H54 (cell line): ENCODE measurements around the gene TAS2R39.
A peak's percentile ranks its signal among the peaks of the same experiment; 100 is the strongest.
"Not testable (repeated sequence)": the region's sequence is repeated elsewhere in the genome, so short reads cannot be mapped to it uniquely, and the experiment has no call there.

Experiments
- DNase-seq: peaks from one replicate; pipeline ENCODE4 v3.0.0; 2011; ENCODE audit warnings: low spot score, mixed read lengths; ENCODE audit not compliant: insufficient read length
- FAIRE-seq: peaks from 3 replicates; lab custom pipeline; 2011; peaks lifted over from hg19 to GRCh38; lab: Jason Lieb, UNC
- POLR2A ChIP-seq: IDR thresholded peaks from 2 replicates; pipeline ENCODE4 v1.6.1; 2011; ENCODE audit warnings: low read depth, mild to moderate bottlenecking, low read length

Gene TAS2R39

DNA sequence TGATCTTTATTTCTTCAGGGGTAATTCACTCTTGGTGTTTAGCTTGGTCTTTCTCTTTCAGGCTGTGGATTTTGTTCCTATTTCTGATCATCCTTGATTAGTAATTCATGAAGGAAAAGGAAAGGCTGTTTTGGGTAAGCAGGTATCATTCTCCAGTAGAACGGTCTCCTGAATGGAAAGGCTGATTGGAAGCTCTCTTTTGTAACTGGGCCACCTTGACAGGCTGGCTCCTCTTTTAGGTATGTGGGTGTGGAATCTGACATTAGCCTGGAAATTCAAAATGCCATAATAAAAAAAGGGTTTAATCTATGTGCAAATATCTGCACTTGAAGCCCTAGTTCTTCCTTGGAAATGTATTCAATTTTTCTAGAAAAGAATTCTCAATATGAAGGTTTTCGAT lies 18.9 kb downstream of the TAS2R39 start:
- no peak for TF ChIP-seq POLR2A
- no peak for FAIRE-seq

DNA sequence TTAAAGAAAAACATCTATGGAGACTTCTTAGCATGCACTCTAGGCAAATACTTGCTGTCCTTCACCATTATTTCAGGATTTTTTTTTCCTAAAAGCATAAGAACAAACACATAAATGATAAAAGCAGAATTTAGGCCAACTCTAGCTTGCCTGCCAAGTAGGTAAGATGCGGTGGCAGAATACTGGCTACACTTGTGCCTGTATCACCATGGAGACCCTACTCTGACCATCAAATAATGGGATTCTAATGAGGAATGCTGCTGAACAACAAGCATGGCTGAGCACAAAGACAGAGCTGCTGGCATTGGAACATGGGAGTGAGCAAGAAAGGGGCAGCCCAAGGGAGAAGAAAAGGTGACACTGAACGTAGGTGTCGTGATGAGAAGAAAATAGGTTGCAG lies 20.2 kb downstream of the TAS2R39 start:
- no peak for TF ChIP-seq POLR2A
- no peak for FAIRE-seq

More for the DNA sequence above, 18.9 kb downstream of the TAS2R39 start:
- DNase-seq: no peak

DNA sequence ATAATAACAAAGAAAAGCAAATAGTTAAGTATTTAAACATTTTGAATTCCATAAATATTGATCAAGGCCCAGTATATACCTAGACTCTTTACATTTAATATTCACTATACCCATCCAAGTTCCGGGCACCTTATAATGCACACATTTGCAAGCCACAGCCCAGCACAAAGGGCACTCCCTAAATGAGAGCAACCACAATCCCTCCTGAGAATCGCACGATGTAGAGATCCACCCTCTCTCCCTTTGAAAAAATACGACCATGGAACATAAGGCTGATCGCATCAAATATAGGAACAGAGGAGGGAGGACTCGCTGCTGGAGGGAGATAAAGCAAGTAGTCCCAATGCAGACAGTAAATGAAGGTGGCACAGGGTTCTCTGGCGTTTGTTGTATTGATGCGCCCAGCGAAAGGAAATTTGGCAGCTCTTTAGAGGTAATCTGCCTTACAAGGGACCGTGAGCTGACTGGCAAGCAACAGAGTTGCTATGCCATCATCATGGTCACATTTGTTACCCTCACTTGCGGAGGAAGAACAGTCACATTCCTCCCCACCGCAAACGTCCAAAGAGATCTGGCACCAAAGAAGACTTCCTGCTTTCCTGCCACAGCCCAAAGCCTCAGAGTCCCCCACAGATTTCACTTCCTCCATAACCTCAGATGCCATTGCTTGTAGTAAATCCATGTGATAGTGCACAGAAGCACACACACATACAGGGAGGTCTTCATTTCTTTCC lies 22.5 kb downstream of the TAS2R39 start:
- no peak for TF ChIP-seq POLR2A
- DNase-seq: no peak
- FAIRE-seq: no peak

More for the DNA sequence above, 20.2 kb downstream of the TAS2R39 start:
- no peak for DNase-seq

- DNase-seq (no peak), FAIRE-seq (no peak)
- TF ChIP-seq POLR2A: no peak
These were observed 27.3 kb downstream of the TAS2R39 start for GRCh38 chr7:143210541-143210940.

GRCh38 chr7:143213478-143213877 lies 30.3 kb downstream of the TAS2R39 start:
- DNase-seq, FAIRE-seq: not testable (repeated sequence)

- FAIRE-seq (peak; percentile 87), DNase-seq (peak; percentile 35)
- TF ChIP-seq POLR2A: no peak
These were observed 31.8 kb downstream of the TAS2R39 start for GRCh38 chr7:143214789-143215679.

- no peak for TF ChIP-seq POLR2A
- no peak for DNase-seq
- no peak for FAIRE-seq
These were observed 32.9 kb downstream of the TAS2R39 start for GRCh38 chr7:143216151-143216550.

GRCh38 chr7:143216686-143217085 lies 33.5 kb downstream of the TAS2R39 start:
- no peak for TF ChIP-seq POLR2A
- no peak for DNase-seq
- FAIRE-seq: no peak

DNA sequence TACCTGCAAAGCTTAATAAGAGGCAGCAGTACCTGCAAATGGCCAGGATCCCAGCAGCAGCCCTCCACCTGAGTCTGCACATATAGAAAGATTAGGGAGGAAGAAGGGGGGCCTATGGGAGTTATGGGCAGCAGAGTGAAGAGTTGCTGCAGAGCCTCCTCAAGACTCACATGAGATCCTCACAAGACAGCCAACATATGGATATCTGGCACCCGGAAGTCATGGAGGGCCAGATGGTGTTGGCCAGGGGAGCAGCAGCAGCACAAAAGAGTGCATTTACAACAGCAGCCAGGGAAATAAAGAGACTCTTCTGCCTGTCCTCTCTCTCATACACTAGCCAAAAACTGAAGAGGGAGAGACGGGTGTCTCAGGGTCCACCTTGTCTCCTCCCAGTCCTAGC lies 34.6 kb downstream of the TAS2R39 start:
- no peak for FAIRE-seq
- DNase-seq: no peak

GRCh38 chr7:143221286-143221685 lies 38.1 kb downstream of the TAS2R39 start:
- DNase-seq: no peak
- TF ChIP-seq POLR2A: no peak
- no peak for FAIRE-seq

More for the DNA sequence above, 34.6 kb downstream of the TAS2R39 start:
- no peak for TF ChIP-seq POLR2A

DNA sequence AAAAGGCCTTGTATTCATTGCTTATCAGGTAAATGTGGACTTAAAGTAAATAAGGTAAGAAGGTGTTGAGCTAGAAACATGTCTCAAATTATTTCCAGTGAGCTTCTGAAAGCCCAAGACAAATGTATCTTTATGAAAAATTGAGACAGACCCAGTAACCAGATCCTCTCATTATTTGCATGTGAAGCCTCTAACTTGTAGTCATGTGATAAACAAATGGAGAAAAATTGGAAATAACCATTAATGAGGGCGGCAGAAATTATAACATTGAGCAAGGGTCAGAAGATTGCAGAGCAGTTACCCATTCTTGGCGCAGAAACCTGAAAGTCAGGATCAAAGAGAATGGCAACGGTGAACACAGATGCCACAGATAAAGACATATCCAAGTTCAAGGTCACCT lies 38.5 kb downstream of the TAS2R39 start, which contains the start of gene TAS2R40:
Gene TAS2R40, plus strand, starts transcription at position 301 of the 400 bp plus-strand sequence. Its CDS starts 42 bp downstream, at position 343.
- no peak for FAIRE-seq
- no peak for TF ChIP-seq POLR2A
- DNase-seq: no peak

DNA sequence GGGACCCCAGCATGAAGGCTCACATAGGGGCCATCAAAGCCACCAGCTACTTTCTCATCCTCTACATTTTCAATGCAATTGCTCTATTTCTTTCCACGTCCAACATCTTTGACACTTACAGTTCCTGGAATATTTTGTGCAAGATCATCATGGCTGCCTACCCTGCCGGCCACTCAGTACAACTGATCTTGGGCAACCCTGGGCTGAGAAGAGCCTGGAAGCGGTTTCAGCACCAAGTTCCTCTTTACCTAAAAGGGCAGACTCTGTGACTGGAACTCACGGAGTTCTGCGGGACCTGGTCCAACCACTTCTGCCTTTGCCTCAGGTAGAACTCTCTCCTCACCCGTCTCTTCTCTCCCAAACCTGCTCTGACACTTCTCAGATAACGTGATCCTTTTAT lies 39.6 kb downstream of the TAS2R39 start:
- no peak for TF ChIP-seq POLR2A
- DNase-seq (no peak), FAIRE-seq (no peak)

- no peak for TF ChIP-seq POLR2A
- DNase-seq (no peak), FAIRE-seq (no peak)
These were observed 40.6 kb downstream of the TAS2R39 start for GRCh38 chr7:143223784-143224183.

DNA sequence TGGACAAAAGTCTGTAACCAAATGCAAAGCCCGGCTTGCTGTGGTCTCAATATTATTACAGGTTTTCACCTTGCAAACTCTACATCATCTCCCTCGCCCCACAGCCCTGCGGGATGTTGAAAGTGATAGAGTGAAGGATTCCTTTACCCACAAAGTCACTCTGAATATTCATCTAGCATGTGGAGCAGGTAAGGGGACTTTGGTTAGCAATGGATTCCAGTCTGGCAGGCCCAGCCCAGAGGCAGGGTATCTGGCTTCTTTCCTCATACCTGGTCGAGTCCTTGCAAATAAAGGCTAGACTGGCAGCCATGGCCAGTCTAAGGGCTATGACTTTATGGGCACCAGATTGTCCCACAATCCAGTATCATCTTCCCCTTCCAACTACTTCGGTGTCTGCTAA lies 41.8 kb downstream of the TAS2R39 start:
- TF ChIP-seq POLR2A: no peak
- DNase-seq: no peak
- no peak for FAIRE-seq
